Measurements from ENCODE around the gene ZFP57. TPM values are rescaled to one million over a fixed set of nuclear protein-coding genes. Genes with fewer than 3 reads are reported as not detected.
"Not testable (repeated sequence)": the region's sequence is repeated elsewhere in the genome, so short reads cannot be mapped to it uniquely, and the experiment has no call there.

Gene ZFP57
- total RNA-seq, 1 donor from 2014 or later: 2.6 TPM

DNA sequence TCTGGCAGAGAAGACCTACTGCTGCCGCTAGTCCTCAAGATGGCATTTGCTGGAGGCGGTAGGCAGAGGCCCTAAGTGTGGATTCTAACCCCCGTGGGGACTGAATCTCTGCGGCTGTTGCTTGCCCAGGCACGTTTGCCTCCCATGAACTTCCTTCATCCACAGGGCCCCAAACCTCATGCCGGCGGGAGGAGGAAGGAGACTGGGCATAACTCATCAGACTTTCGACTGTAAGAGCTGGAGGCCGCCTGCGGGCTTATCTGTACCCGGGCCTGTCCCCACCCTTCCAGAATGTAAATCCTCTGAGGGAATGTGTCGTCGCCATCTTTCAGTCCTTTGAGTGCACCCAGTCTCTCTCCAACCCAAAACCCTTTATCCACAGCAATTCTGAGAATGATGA lies 990 bp downstream of the ZFP57 start:
- Mint-ChIP-seq H3K36me3 (ENCODE audit: low read depth) (no peaks in the 10 kb centered on the region), H3K27me3 (ENCODE audit: low read depth) (peaks cover 6% of the 10 kb centered on the region), H3K27ac (peak overlapping the region; percentile 15), H3K9me3 (no peaks in the 10 kb centered on the region), H3K4me1 (ENCODE audit: low read depth) (peaks cover 16% of the 10 kb centered on the region), H3K4me3 (ENCODE audit: low read depth) (peak overlapping the region; percentile 43)
- intact Hi-C loops (cut with micrococcal nuclease): no loop called here
- DNase-seq (ENCODE audit: low spot score): no peak

DNA sequence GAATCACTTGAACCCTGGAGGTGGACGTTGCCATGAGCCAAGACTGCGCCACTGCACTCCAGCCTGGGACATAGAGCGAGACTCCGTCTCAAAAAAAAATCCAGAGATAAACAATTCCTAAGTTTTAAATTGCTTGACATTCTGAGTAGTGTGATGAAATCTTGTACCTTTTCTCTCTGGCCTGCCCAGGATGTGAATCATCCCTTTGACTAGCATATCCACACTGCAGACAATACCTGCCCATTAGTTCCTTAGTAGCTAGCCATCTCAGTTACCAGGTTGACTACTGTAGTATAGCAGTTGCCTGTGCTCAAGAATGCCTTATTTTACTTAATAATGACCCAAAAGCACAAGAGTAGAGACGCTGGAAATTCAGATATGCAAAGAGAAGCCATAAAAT lies 2.8 kb downstream of the ZFP57 start:
- no peaks in the 10 kb centered on the region for H3K9me3 Mint-ChIP-seq
- no peak for DNase-seq (ENCODE audit: low spot score)
- H3K27me3 Mint-ChIP-seq (ENCODE audit: low read depth): peaks cover 3% of the 10 kb centered on the region
- peaks cover 17% of the 10 kb centered on the region for H3K4me1 Mint-ChIP-seq (ENCODE audit: low read depth)
- H3K4me3 Mint-ChIP-seq (ENCODE audit: low read depth): no peak overlapping the region
- no peak overlapping the region for H3K27ac Mint-ChIP-seq
- intact Hi-C loops (cut with micrococcal nuclease): no loop called here
- H3K36me3 Mint-ChIP-seq (ENCODE audit: low read depth): no peaks in the 10 kb centered on the region

DNA sequence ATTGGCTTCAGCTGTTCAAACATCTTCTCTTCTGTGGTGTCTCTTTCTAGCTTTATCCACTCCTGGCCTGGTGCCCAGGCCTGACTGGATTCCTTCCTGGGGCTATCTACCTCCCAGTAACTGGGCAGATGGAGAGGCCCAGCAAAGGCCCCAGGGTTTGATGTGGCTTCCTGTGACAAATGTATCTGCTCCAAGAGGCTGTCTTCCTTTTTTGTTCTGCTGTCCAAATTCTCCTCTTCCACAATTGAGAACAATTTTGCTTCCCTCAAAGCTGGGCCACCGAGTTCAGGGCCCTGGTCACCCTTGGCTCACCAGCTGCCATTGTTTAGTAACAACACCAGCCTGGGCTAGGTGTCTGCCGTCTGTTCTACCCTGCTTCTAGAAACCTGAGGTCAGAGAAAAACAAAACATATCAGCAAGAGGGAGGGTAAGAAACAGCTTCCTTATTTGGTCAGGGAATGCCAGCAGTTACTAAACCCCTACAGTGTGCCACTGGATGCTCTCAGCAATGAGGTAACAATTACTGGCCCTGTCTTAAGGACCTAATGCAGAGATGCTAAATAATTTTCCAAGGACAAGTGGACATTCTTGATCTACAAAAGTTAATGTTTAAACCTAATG lies 3.9 kb downstream of the ZFP57 start:
- intact Hi-C loops (cut with micrococcal nuclease): no loop called here
- Mint-ChIP-seq H3K4me1 (ENCODE audit: low read depth) (peaks cover 17% of the 10 kb centered on the region), H3K9me3 (no peaks in the 10 kb centered on the region), H3K36me3 (ENCODE audit: low read depth) (no peaks in the 10 kb centered on the region), H3K27me3 (ENCODE audit: low read depth) (peaks cover 5% of the 10 kb centered on the region), H3K27ac (no peak overlapping the region), H3K4me3 (ENCODE audit: low read depth) (no peak overlapping the region)
- DNase-seq (ENCODE audit: low spot score): no peak

DNA sequence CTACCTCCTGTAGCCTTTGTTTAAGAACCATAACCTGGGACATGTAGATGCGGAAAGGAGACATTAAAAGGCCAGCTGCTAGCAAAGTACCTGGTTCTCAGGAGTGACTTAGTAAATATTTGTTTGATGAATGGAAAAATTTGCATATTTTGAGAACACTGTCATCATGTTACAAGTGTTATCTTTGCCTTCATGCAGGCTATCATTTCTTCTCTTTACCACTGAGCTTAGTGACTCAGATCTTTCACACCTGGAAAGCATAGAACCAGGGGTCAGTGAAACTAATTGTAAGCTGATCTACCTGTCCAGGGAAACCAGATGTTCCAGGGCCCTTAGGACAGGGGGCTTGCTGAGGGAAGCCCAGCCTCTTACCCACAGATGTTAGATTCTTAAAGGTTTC lies 5.4 kb downstream of the ZFP57 start:
- H3K4me1 Mint-ChIP-seq (ENCODE audit: low read depth): peaks cover 17% of the 10 kb centered on the region
- H3K27me3 Mint-ChIP-seq (ENCODE audit: low read depth): peaks cover 8% of the 10 kb centered on the region
- DNase-seq (ENCODE audit: low spot score): no peak
- intact Hi-C loops (cut with micrococcal nuclease): no loop called here
- no peak overlapping the region for H3K4me3 Mint-ChIP-seq (ENCODE audit: low read depth)
- H3K27ac Mint-ChIP-seq: no peak overlapping the region
- H3K36me3 Mint-ChIP-seq (ENCODE audit: low read depth): no peaks in the 10 kb centered on the region
- H3K9me3 Mint-ChIP-seq: no peaks in the 10 kb centered on the region

DNA sequence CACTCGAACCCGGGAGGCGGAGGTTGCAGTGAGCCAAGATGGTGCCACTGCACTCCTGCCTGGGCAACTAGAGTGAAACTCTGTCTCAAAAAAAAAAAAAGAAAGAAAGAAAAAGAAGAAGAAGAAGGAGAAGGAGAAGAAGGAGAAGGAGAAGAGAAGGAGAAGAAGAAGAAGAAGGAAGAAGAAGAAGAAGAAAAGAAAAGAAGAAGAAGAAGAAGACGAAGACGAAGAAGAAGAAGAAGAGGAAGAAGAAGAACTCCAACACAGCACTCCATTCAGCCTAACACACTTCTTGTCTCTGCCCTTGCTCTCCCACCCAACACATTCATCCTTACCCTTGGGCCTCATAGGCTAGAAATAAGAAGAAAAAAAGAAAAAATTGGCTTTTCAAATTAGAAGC lies 6.9 kb downstream of the ZFP57 start:
- H3K9me3 Mint-ChIP-seq: no peaks in the 10 kb centered on the region

DNA sequence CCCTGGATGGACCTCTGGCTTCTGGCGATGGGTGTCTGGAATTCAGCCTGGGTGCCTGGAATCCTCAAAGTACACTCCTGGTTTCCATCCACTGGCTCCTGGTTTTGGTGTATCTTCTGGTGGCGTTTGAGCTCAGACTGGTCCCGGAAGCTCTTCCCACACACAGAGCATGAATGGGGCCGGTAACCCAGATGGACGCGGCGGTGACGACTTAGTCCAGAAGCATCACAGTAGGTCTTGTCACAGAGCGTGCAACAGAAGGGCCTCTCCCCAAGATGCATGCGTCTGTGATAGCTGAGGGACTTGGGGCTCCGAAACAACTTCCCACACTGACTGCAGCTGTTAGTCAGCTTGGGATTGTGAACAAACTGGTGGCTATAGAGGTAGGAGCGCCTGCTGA lies 7.8 kb downstream of the ZFP57 start:
- Mint-ChIP-seq H3K4me3 (ENCODE audit: low read depth) (no peak overlapping the region), H3K27ac (no peak overlapping the region), H3K36me3 (ENCODE audit: low read depth) (no peaks in the 10 kb centered on the region), H3K4me1 (ENCODE audit: low read depth) (peaks cover 14% of the 10 kb centered on the region), H3K27me3 (ENCODE audit: low read depth) (peaks cover 7% of the 10 kb centered on the region), H3K9me3 (no peaks in the 10 kb centered on the region)
- intact Hi-C loops (cut with micrococcal nuclease): no loop called here
- DNase-seq (ENCODE audit: low spot score): no peak

More for the DNA sequence above, 6.9 kb downstream of the ZFP57 start:
- DNase-seq (ENCODE audit: low spot score): no peak
- H3K4me1 Mint-ChIP-seq (ENCODE audit: low read depth): peaks cover 15% of the 10 kb centered on the region
- H3K4me3 Mint-ChIP-seq (ENCODE audit: low read depth): no peak overlapping the region
- peaks cover 5% of the 10 kb centered on the region for H3K27me3 Mint-ChIP-seq (ENCODE audit: low read depth)
- H3K36me3 Mint-ChIP-seq (ENCODE audit: low read depth): no peaks in the 10 kb centered on the region
- no peak overlapping the region for H3K27ac Mint-ChIP-seq
- intact Hi-C loops (cut with micrococcal nuclease): no loop called here

DNA sequence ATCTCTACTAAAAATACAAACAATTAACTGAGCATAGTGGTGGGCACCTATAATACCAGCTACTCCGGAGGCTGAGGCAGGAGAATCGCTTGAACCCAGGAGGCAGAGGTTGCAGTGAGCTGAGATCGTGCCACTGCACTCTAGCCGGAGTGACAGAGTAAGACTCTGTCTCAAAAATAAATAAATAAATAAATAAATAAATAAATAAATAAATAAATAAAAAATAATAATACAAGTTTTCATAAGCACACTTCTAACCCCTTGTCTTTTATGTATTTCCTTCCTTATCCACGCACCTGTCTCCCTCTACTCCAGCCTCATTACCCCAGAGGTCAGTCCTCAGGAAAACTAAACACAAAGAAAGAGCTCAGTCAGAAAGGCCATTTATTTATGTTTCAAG lies 8.8 kb downstream of the ZFP57 start:
- H3K27me3 Mint-ChIP-seq (ENCODE audit: low read depth): peaks cover 15% of the 10 kb centered on the region
- H3K27ac Mint-ChIP-seq; H3K9me3 Mint-ChIP-seq; DNase-seq (ENCODE audit: low spot score); H3K36me3 Mint-ChIP-seq (ENCODE audit: low read depth); H3K4me3 Mint-ChIP-seq (ENCODE audit: low read depth); intact Hi-C loops (cut with micrococcal nuclease): not testable (repeated sequence)
- peaks cover 11% of the 10 kb centered on the region for H3K4me1 Mint-ChIP-seq (ENCODE audit: low read depth)

DNA sequence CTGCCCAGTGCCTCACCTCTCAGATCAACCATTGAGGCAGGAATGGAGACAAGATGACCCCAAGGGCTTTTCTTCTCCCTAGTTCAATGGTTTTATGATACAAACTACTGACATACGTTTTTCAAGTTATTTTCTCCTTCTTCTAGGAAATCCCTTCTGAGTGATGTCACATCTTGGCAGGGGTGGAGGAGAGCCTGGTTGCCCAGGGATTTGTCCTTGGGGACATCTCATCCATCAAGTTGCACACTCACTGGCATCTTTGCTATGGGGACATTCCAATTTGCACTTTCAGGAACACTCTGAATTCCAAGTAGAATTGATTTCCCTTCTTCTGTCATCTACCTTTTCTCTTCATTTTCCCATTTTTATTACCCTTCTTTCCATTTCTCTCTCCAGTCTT lies 9.9 kb downstream of the ZFP57 start:
- H3K9me3 Mint-ChIP-seq: no peaks in the 10 kb centered on the region
- no peak overlapping the region for H3K27ac Mint-ChIP-seq
- H3K4me1 Mint-ChIP-seq (ENCODE audit: low read depth): peaks cover 6% of the 10 kb centered on the region
- no peak overlapping the region for H3K4me3 Mint-ChIP-seq (ENCODE audit: low read depth)
- H3K27me3 Mint-ChIP-seq (ENCODE audit: low read depth): peaks cover 15% of the 10 kb centered on the region
- no peaks in the 10 kb centered on the region for H3K36me3 Mint-ChIP-seq (ENCODE audit: low read depth)
- intact Hi-C loops (cut with micrococcal nuclease): no loop called here
- DNase-seq (ENCODE audit: low spot score): no peak

DNA sequence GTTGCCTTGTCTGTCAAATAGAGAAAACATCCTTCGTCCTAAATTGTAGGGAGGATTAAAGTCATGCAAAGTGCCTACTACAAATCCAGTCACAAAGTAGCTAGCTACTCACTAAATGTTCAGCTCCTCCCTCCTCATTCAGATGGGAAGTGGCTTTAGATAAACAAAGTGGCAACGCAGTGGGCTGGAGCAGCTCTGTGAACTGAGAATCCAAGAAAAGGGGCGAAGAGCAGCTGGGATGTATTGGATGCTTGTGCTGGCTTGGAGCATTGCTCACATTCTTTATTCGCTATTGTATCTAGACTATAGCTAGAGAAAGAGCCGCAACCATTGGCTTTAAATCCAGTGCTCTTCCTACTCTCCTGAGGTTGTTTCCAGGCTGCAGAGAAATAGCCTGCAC lies 13.8 kb downstream of the ZFP57 start:
- DNase-seq (ENCODE audit: low spot score): no peak
- H3K9me3 Mint-ChIP-seq: no peaks in the 10 kb centered on the region

DNA sequence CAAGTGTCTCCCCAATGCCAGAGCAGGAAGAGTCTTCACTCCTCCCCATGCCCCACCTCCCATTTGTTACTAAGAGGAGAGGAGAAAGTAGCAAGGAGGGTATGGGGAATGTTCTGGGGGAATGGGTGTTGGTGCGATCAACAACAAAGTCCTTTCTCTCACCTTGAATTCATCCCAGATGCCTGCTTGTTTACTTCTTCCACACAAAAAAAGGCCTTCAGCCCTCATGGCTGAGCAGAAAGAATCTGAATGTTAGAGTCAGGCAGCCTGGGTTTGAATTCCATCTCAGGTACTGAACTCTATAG lies 14.2 kb downstream of the ZFP57 start:
- Mint-ChIP-seq H3K4me3 (ENCODE audit: low read depth) (no peak overlapping the region), H3K36me3 (ENCODE audit: low read depth) (no peaks in the 10 kb centered on the region), H3K9me3 (no peaks in the 10 kb centered on the region), H3K27me3 (ENCODE audit: low read depth) (peaks cover 21% of the 10 kb centered on the region), H3K27ac (no peak overlapping the region), H3K4me1 (ENCODE audit: low read depth) (no peaks in the 10 kb centered on the region)
- DNase-seq (ENCODE audit: low spot score): no peak
- intact Hi-C loops (cut with micrococcal nuclease): no loop called here

More for the DNA sequence above, 13.8 kb downstream of the ZFP57 start:
- intact Hi-C loops (cut with micrococcal nuclease): no loop called here
- Mint-ChIP-seq H3K36me3 (ENCODE audit: low read depth) (no peaks in the 10 kb centered on the region), H3K27me3 (ENCODE audit: low read depth) (peaks cover 21% of the 10 kb centered on the region), H3K4me3 (ENCODE audit: low read depth) (no peak overlapping the region), H3K4me1 (ENCODE audit: low read depth) (no peaks in the 10 kb centered on the region), H3K27ac (no peak overlapping the region)

DNA sequence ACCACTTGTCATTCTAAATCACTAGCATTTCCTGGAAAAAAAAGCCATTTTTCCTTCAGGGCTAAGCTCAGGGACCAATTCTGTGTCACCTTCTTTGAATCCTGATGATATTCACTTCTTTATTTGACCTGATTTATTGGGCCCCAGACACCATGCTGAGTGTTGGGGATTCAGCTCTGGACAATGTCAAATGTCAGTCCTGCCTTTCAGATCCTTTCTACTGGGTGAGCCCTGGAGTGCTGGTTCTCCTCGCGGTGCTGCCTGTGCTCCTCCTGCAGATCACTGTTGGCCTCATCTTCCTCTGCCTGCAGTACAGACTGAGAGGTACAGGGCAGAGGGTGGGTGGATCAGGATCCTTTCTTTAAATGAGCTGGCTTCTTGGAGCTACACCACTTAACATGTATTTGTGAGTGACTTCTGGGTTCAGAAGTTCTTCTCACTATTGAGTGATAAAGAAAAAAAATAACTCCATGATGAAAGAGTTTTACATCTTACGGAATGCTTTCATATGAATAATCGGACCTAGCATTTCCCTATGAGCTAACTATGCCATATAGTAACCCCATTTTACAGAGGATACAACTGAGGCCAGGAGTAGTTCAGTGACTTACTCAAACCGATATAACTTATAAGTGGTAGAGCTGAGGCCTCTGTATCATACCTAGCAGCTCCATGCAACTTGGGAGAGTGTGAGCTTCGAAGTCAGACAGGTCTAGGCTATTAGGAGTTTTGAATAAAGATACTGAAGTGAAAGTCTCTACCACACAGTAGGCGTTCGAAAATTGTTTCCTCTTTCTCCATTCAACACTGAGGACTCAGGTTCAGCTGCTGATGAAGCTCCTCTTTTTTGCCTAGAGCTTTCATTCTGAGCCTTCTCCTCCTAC lies 14.8 kb downstream of the ZFP57 start:
- Mint-ChIP-seq H3K4me3 (ENCODE audit: low read depth) (no peak overlapping the region), H3K36me3 (ENCODE audit: low read depth) (no peaks in the 10 kb centered on the region), H3K27me3 (ENCODE audit: low read depth) (peaks cover 22% of the 10 kb centered on the region), H3K27ac (no peak overlapping the region), H3K4me1 (ENCODE audit: low read depth) (no peaks in the 10 kb centered on the region), H3K9me3 (no peaks in the 10 kb centered on the region)
- no peak for DNase-seq (ENCODE audit: low spot score)
- intact Hi-C loops (cut with micrococcal nuclease): no loop called here

DNA sequence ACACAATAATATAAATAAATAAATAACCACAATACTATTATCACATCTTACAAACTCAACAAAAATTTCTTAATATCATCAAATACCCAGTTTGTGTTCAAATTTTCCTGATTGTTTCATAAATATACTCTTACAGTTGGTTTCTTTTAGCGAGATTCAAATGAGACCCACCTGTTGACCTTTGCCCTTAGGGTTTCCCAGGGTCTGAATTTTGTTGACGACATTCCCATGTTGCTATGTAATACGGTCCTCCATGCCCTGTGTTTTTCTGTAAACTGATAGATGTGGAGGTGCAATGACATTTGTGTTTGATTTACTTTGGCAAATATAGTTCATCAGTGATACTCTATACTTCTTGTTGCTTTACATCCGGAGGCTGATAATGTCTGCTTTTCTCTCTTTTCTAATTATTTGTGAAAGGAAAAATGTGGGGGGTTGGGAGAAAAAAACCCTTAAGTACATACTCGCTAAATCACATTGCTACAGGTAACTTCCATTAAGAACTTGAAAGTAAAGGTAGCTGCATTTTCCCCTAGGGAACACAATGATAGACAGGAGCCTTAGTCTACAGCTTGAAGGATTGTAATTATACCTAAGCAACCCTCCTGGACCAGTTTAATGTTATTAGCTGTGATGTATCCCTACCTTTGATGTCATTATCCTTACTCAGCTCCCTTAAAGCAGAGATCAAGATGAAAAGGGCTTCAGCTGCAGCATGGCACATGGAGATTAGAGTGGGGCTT lies 17.5 kb downstream of the ZFP57 start:
- Mint-ChIP-seq H3K9me3 (no peaks in the 10 kb centered on the region), H3K4me3 (ENCODE audit: low read depth) (no peak overlapping the region), H3K4me1 (ENCODE audit: low read depth) (no peaks in the 10 kb centered on the region), H3K27me3 (ENCODE audit: low read depth) (peaks cover 27% of the 10 kb centered on the region), H3K36me3 (ENCODE audit: low read depth) (no peaks in the 10 kb centered on the region), H3K27ac (no peak overlapping the region)
- DNase-seq (ENCODE audit: low spot score): no peak
- intact Hi-C loops (cut with micrococcal nuclease): no loop called here
